GM23338 (cell line): Measurements from ENCODE around the gene FUZ. TPM values are rescaled to one million over a fixed set of nuclear protein-coding genes. Genes with fewer than 3 reads are reported as not detected.

ENCODE experiments used
- ATAC-seq: fragments of 200-7000 bp; cut with Tn5 transposase; 3 replicates; pipeline ENCODE4 v1.9.1; 2020
- DNase-seq: peaks from one replicate; pipeline ENCODE4 v3.0.0-alpha.2; 2015; ENCODE audit warnings: low spot score
- H2AFZ ChIP-seq: fragments of 200-600 bp; sonication (generic); 2 replicates; pipeline ENCODE4 v1.8.0; 2016; ENCODE audit warnings: antibody characterized with exemption, mild to moderate bottlenecking, moderate library complexity
- H3F3A ChIP-seq: fragments of 200-600 bp; sonication (generic); replicated peaks from 2 replicates; pipeline ENCODE4 v1.8.0; 2017; ENCODE audit warnings: antibody characterized with exemption, mixed run types, low read depth
- H3K27ac ChIP-seq: fragments of 200-600 bp; sonication (generic); 2 replicates; pipeline ENCODE4 v1.6.1; 2016; ENCODE audit warnings: low read depth
- H3K27me3 ChIP-seq: fragments of 200-600 bp; sonication (generic); 2 replicates; pipeline ENCODE4 v1.8.0; 2016; ENCODE audit warnings: mild to moderate bottlenecking, mixed run types, moderate library complexity; ENCODE audit not compliant: insufficient read depth
- H3K36me3 ChIP-seq: fragments of 200-600 bp; sonication (generic); 2 replicates; pipeline ENCODE4 v1.8.0; 2016; ENCODE audit warnings: mild to moderate bottlenecking; ENCODE audit not compliant: insufficient read depth
- H3K4me1 ChIP-seq: fragments of 200-600 bp; sonication (generic); 2 replicates; pipeline ENCODE4 v1.8.0; 2016; ENCODE audit warnings: mild to moderate bottlenecking, moderate library complexity; ENCODE audit not compliant: insufficient read depth
- H3K4me2 ChIP-seq: fragments of 200-600 bp; sonication (generic); 2 replicates; pipeline ENCODE4 v1.7.1; 2017; ENCODE audit warnings: mixed run types
- H3K4me3 ChIP-seq: fragments of 200-600 bp; sonication (generic); 2 replicates; pipeline ENCODE4 v1.6.1; 2016; ENCODE audit warnings: mixed run types
- H3K79me2 ChIP-seq: fragments of 200-600 bp; sonication (generic); replicated peaks from 2 replicates; pipeline ENCODE4 v1.8.0; 2017; ENCODE audit warnings: mild to moderate bottlenecking; ENCODE audit not compliant: insufficient read depth
- H3K9me2 ChIP-seq: fragments of 200-600 bp; sonication (generic); 2 replicates; pipeline ENCODE4 v1.8.0; 2017; ENCODE audit not compliant: insufficient read depth
- H4K20me1 ChIP-seq: fragments of 200-600 bp; sonication (generic); replicated peaks from 2 replicates; pipeline ENCODE4 v1.8.0; 2017; ENCODE audit warnings: mild to moderate bottlenecking; ENCODE audit not compliant: insufficient read depth
- H3K27ac Mint-ChIP-seq: 2 replicates; pipeline ENCODE4 v1.8.0; 2020; ENCODE audit warnings: inconsistent platforms, mild to moderate bottlenecking, moderate library complexity, mixed read lengths
- H3K27me3 Mint-ChIP-seq: 3 replicates; pipeline ENCODE4 v1.8.0; 2022; ENCODE audit warnings: low read depth, mild to moderate bottlenecking, moderate library complexity, mixed read lengths, inconsistent platforms; ENCODE audit not compliant: insufficient read depth, poor library complexity
- H3K36me3 Mint-ChIP-seq: 3 replicates; pipeline ENCODE4 v1.8.0; 2021; ENCODE audit warnings: low read depth, mild to moderate bottlenecking, inconsistent platforms, moderate library complexity, mixed read lengths
- H3K4me1 Mint-ChIP-seq: 3 replicates; pipeline ENCODE4 v1.8.0; 2020; ENCODE audit warnings: mild to moderate bottlenecking, inconsistent platforms, mixed read lengths
- H3K4me3 Mint-ChIP-seq: 3 replicates; pipeline ENCODE4 v1.8.0; 2021; ENCODE audit warnings: moderate library complexity, mild to moderate bottlenecking, inconsistent platforms, mixed read lengths
- H3K9me3 Mint-ChIP-seq: 3 replicates; pipeline ENCODE4 v1.8.0; 2020; ENCODE audit warnings: moderate library complexity, mild to moderate bottlenecking, inconsistent platforms, mixed read lengths
- EZH2 ChIP-seq: fragments of 200-600 bp; sonication (generic); IDR thresholded peaks from one replicate; pipeline ENCODE4 v1.8.0; 2017; ENCODE audit warnings: antibody characterized with exemption, mild to moderate bottlenecking, low read depth; ENCODE audit not compliant: unreplicated experiment
- EZH2phosphoT487 ChIP-seq: fragments of 200-600 bp; sonication (generic); IDR thresholded peaks from one replicate; pipeline ENCODE4 v1.8.1; 2018; ENCODE audit warnings: antibody characterized with exemption; ENCODE audit not compliant: unreplicated experiment
- JUNB ChIP-seq: IDR thresholded peaks from one replicate; pipeline ENCODE4 v1.6.1; 2016; ENCODE audit warnings: antibody characterized with exemption; ENCODE audit not compliant: unreplicated experiment
- NANOG ChIP-seq: IDR thresholded peaks from 2 replicates; pipeline ENCODE4 v1.6.1; 2016; ENCODE audit warnings: antibody characterized with exemption, borderline replicate concordance
- POLR2AphosphoS5 ChIP-seq: IDR thresholded peaks from 2 replicates; pipeline ENCODE4 v1.6.1; 2016; ENCODE audit warnings: antibody characterized with exemption, low read depth
- STAT1 ChIP-seq: IDR thresholded peaks from one replicate; pipeline ENCODE4 v1.6.1; 2016; ENCODE audit warnings: antibody characterized with exemption; ENCODE audit not compliant: unreplicated experiment
- ZNF114 ChIP-seq: fragments of 250-450 bp; sonication (Bioruptor Pico); IDR thresholded peaks from 2 replicates; pipeline ENCODE4 v1.5.0; 2020; ENCODE audit warnings: mild to moderate bottlenecking, moderate library complexity
- polyA plus RNA-seq: library from polyadenylated mRNA; unstranded; fragments of >200 nt; fragmentation: Nextera tagmentation; extraction: Ambion mirVana; gene quantifications from 2 replicates; pipeline ENCODE4 v1.2.1, GENCODE V29; 2016
- total RNA-seq: library from RNA; depleted of rRNA; stranded (reverse); fragments of >200 nt; shearing (Covaris generic); gene quantifications from 2 replicates; pipeline ENCODE4 v1.2.3, GENCODE V29; 2014
- TF ChIP-seq, protein P1 (sequence below): IDR thresholded peaks from one replicate; pipeline ENCODE4 v1.6.1; 2018; ENCODE audit warnings: antibody characterized with exemption; ENCODE audit not compliant: unreplicated experiment
- TF ChIP-seq, protein P2 (sequence below), 2 experiments: fragments of 200-600 bp in 1 of 2; sonication (generic) in 1 of 2; conservative IDR thresholded peaks; 2 replicates each; pipeline versions ENCODE4 v1.5.1 to v1.6.1; 2016 to 2017; ENCODE audit warnings: antibody characterized with exemption in 2 of 2, low read depth in 2 of 2, mild to moderate bottlenecking in 2 of 2, moderate library complexity in 1 of 2
- TF ChIP-seq, protein P3 (sequence below): IDR thresholded peaks from 2 replicates; pipeline ENCODE4 v1.6.1; 2016; ENCODE audit warnings: antibody characterized with exemption

FUZ gene
- total and polyA plus RNA-seq, 2 experiments from 2014 or later: 24.3 to 34.8 TPM

DNA sequence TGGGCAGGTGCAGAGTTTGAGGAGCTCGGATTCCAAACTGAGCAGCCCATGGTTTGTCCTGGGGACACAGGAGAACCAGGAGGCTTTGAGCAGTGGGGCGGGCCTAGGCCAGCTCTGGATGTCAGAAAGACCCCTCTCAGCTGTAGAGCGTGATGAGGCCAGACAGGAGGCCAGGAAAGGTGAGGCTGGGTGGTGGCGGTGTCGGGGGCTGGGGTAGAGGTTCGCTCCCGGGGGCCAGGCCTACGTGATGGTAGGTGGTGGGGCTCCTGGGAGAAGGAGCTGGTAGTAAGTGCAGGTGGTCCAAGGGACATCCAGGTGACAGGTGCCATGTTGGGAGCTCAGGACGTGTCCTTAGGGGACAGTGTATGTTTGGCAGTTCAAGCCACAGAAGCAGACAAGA lies 24.3 kb upstream of the FUZ start (continued):
- TF ChIP-seq, protein P1, sequence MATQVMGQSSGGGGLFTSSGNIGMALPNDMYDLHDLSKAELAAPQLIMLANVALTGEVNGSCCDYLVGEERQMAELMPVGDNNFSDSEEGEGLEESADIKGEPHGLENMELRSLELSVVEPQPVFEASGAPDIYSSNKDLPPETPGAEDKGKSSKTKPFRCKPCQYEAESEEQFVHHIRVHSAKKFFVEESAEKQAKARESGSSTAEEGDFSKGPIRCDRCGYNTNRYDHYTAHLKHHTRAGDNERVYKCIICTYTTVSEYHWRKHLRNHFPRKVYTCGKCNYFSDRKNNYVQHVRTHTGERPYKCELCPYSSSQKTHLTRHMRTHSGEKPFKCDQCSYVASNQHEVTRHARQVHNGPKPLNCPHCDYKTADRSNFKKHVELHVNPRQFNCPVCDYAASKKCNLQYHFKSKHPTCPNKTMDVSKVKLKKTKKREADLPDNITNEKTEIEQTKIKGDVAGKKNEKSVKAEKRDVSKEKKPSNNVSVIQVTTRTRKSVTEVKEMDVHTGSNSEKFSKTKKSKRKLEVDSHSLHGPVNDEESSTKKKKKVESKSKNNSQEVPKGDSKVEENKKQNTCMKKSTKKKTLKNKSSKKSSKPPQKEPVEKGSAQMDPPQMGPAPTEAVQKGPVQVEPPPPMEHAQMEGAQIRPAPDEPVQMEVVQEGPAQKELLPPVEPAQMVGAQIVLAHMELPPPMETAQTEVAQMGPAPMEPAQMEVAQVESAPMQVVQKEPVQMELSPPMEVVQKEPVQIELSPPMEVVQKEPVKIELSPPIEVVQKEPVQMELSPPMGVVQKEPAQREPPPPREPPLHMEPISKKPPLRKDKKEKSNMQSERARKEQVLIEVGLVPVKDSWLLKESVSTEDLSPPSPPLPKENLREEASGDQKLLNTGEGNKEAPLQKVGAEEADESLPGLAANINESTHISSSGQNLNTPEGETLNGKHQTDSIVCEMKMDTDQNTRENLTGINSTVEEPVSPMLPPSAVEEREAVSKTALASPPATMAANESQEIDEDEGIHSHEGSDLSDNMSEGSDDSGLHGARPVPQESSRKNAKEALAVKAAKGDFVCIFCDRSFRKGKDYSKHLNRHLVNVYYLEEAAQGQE: no peak
- no peak for TF ChIP-seq POLR2AphosphoS5
- TF ChIP-seq EZH2phosphoT487: no peak
- TF ChIP-seq EZH2: no peak
- no peak for TF ChIP-seq STAT1
- TF ChIP-seq JUNB: no peak

DNA sequence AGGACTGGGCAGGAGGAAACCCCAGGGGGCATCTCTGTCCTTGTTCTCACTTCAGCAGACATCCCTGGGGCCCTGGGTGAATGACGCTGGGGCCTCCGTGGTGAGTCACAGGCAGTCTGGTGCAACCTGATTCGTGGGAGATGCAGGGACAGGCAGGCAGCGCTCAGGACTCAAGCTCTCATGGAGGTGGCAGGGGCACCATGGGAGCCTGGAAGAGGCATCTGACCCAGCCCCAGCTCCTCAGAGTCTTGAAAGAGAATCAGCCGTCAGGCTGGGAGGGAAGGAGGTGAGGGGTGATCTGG lies 23.9 kb upstream of the FUZ start:
- H3K27ac Mint-ChIP-seq: no peak overlapping the region
- H3K36me3 ChIP-seq: no peaks in the 10 kb centered on the region
- peaks cover 54% of the 10 kb centered on the region for H3K36me3 Mint-ChIP-seq
- TF ChIP-seq EZH2 (no peak), STAT1 (no peak), POLR2AphosphoS5 (no peak), NANOG (no peak), ZNF114 (CRISPR knock-in tag) (no peak), EZH2phosphoT487 (no peak)
- TF ChIP-seq, protein P2, sequence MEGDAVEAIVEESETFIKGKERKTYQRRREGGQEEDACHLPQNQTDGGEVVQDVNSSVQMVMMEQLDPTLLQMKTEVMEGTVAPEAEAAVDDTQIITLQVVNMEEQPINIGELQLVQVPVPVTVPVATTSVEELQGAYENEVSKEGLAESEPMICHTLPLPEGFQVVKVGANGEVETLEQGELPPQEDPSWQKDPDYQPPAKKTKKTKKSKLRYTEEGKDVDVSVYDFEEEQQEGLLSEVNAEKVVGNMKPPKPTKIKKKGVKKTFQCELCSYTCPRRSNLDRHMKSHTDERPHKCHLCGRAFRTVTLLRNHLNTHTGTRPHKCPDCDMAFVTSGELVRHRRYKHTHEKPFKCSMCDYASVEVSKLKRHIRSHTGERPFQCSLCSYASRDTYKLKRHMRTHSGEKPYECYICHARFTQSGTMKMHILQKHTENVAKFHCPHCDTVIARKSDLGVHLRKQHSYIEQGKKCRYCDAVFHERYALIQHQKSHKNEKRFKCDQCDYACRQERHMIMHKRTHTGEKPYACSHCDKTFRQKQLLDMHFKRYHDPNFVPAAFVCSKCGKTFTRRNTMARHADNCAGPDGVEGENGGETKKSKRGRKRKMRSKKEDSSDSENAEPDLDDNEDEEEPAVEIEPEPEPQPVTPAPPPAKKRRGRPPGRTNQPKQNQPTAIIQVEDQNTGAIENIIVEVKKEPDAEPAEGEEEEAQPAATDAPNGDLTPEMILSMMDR (conservative IDR thresholded peaks at IDR 0.05; ENCODE audit: low read depth in 2 of 2): no peak
- TF ChIP-seq, protein P3, sequence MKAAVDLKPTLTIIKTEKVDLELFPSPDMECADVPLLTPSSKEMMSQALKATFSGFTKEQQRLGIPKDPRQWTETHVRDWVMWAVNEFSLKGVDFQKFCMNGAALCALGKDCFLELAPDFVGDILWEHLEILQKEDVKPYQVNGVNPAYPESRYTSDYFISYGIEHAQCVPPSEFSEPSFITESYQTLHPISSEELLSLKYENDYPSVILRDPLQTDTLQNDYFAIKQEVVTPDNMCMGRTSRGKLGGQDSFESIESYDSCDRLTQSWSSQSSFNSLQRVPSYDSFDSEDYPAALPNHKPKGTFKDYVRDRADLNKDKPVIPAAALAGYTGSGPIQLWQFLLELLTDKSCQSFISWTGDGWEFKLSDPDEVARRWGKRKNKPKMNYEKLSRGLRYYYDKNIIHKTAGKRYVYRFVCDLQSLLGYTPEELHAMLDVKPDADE: no peak
- TF ChIP-seq, protein P1: no peak

More for the DNA sequence above, 23.9 kb upstream of the FUZ start:
- Histone ChIP-seq H2AFZ (no peak overlapping the region), H4K20me1 (peaks cover 3% of the 10 kb centered on the region; the same call in 1 of the 2 replicates), H3K4me2 (no peak overlapping the region), H3K9me2 (no peaks in the 10 kb centered on the region), H3K79me2 (no peaks in the 10 kb centered on the region), H3K27ac (no peak overlapping the region), H3K4me1 (no peaks in the 10 kb centered on the region), H3K27me3 (no peaks in the 10 kb centered on the region), H3K4me3 (no peak overlapping the region), H3F3A (0 out of 2 replicates have a peak, but pooled peaks cover 3% of the 10 kb centered on the region)
- ATAC-seq: no peak
- Mint-ChIP-seq H3K9me3 (no peaks in the 10 kb centered on the region; the same call in 2 of the 3 replicates), H3K4me3 (no peak overlapping the region), H3K4me1 (peaks cover 6% of the 10 kb centered on the region), H3K27me3 (peaks cover 19% of the 10 kb centered on the region)
- DNase-seq: no peak
